Muscle of leg (tissue), 11 donors: Measurements from ENCODE around the gene F3. TPM values are rescaled to one million over a fixed set of nuclear protein-coding genes. Genes with fewer than 3 reads are reported as not detected.

Source experiments
- DNase-seq: peaks from one replicate; pipeline ENCODE4 v3.0.0; 2013
- H3K27ac ChIP-seq: one replicate; pipeline ENCODE4 v1.5.1; 2013; ENCODE audit warnings: mild to moderate bottlenecking, low read length, control low read depth
- H3K27me3 ChIP-seq: one replicate; pipeline ENCODE4 v1.6.1; 2013; ENCODE audit warnings: low read length; ENCODE audit not compliant: control insufficient read depth, insufficient read depth
- H3K36me3 ChIP-seq: one replicate; pipeline ENCODE4 v1.6.1; 2013; ENCODE audit warnings: low read length; ENCODE audit not compliant: control insufficient read depth, insufficient read depth
- H3K4me1 ChIP-seq: one replicate; pipeline ENCODE4 v1.6.1; 2013; ENCODE audit warnings: low read length; ENCODE audit not compliant: control insufficient read depth, insufficient read depth
- H3K4me3 ChIP-seq: one replicate; pipeline ENCODE4 v1.5.1; 2013; ENCODE audit warnings: low read length, control low read depth
- H3K9me3 ChIP-seq: replicated peaks from 2 replicates; pipeline ENCODE4 v1.6.1; 2013; ENCODE audit warnings: low read depth, low read length; ENCODE audit not compliant: control insufficient read depth
- WGBS: methylation state at CpG from one replicate; pipeline ENCODE4 v1.1.5; 2013; ENCODE audit warnings: missing lambda C conversion rate; ENCODE audit not compliant: insufficient coverage; 5-methylcytosine and 5-hydroxymethylcytosine counted together
- polyA plus RNA-seq, 8 donors: library from polyadenylated mRNA; unstranded; fragments of 120-200 nt; gene quantifications; one replicate each; pipeline versions ENCODE4 v1.2.1 to v1.2.3, GENCODE V29; 2013; ENCODE audit warnings: inconsistent platforms in 1 of 8, low replicate concordance in 1 of 8; ENCODE audit not compliant: insufficient read length in 8 of 8, insufficient read depth in 1 of 8
- total RNA-seq: library from RNA; stranded (reverse); fragments of 120-200 nt; gene quantifications from one replicate; pipeline ENCODE4 v1.2.4, GENCODE V29; 2013

Gene F3
- total and polyA plus RNA-seq, 9 donors: 1.6 to 6.0 (median 2.4) TPM

- Histone ChIP-seq H3K4me3 (no peak overlapping the region), H3K27ac (no peak overlapping the region), H3K4me1 (no peaks in the 10 kb centered on the region), H3K27me3 (no peaks in the 10 kb centered on the region), H3K36me3 (peaks cover 12% of the 10 kb centered on the region), H3K9me3 (no peaks in the 10 kb centered on the region)
- 100% methylated on average over 2 of the region's 2 CpGs for WGBS
- no peak for DNase-seq
Measured at GRCh38 chr1:94529416-94529815, 12.1 kb downstream of the F3 start.

GRCh38 chr1:94528826-94529225 is 12.7 kb downstream of the F3 start:
- Histone ChIP-seq H3K27me3 (no peaks in the 10 kb centered on the region), H3K4me3 (no peak overlapping the region), H3K27ac (no peak overlapping the region), H3K36me3 (peaks cover 12% of the 10 kb centered on the region), H3K4me1 (no peaks in the 10 kb centered on the region), H3K9me3 (no peaks in the 10 kb centered on the region)
- no peak for DNase-seq
- WGBS: no CpG with 5 or more reads among the region's 5 CpGs

GRCh38 chr1:94528299-94528698 is 13.3 kb downstream of the F3 start:
- Histone ChIP-seq H3K4me1 (no peaks in the 10 kb centered on the region), H3K4me3 (no peak overlapping the region), H3K36me3 (peaks cover 12% of the 10 kb centered on the region), H3K27me3 (no peaks in the 10 kb centered on the region), H3K27ac (no peak overlapping the region), H3K9me3 (no peaks in the 10 kb centered on the region)
- 83% methylated on average over 1 of the region's 1 CpG for WGBS
- no peak for DNase-seq

GRCh38 chr1:94527447-94528031 is 14.0 kb downstream of the F3 start:
- no CpG with 5 or more reads among the region's 1 CpG for WGBS
- Histone ChIP-seq H3K4me3 (no peak overlapping the region), H3K4me1 (no peaks in the 10 kb centered on the region), H3K36me3 (peaks cover 8% of the 10 kb centered on the region), H3K9me3 (no peaks in the 10 kb centered on the region), H3K27me3 (no peaks in the 10 kb centered on the region), H3K27ac (no peak overlapping the region)
- DNase-seq: no peak

GRCh38 chr1:94526152-94526980 is 15.2 kb downstream of the F3 start:
- Histone ChIP-seq H3K4me1 (no peaks in the 10 kb centered on the region), H3K9me3 (no peaks in the 10 kb centered on the region), H3K36me3 (peaks cover 6% of the 10 kb centered on the region), H3K27ac (no peak overlapping the region), H3K4me3 (no peak overlapping the region), H3K27me3 (no peaks in the 10 kb centered on the region)
- 81% methylated on average over 2 of the region's 7 CpGs for WGBS
- no peak for DNase-seq

GRCh38 chr1:94524531-94524930 is 17.0 kb downstream of the F3 start:
- DNase-seq: no peak
- Histone ChIP-seq H3K36me3 (peaks cover 3% of the 10 kb centered on the region), H3K27me3 (no peaks in the 10 kb centered on the region), H3K27ac (no peak overlapping the region), H3K4me1 (no peaks in the 10 kb centered on the region), H3K9me3 (no peaks in the 10 kb centered on the region), H3K4me3 (no peak overlapping the region)
- WGBS: 86% methylated on average over 4 of the region's 6 CpGs

GRCh38 chr1:94522304-94522703 is 19.3 kb downstream of the F3 start:
- Histone ChIP-seq H3K27ac (no peak overlapping the region), H3K36me3 (no peaks in the 10 kb centered on the region), H3K9me3 (no peaks in the 10 kb centered on the region), H3K4me1 (no peaks in the 10 kb centered on the region), H3K4me3 (no peak overlapping the region), H3K27me3 (no peaks in the 10 kb centered on the region)
- DNase-seq: peak; percentile 84
- no CpG with 5 or more reads among the region's 4 CpGs for WGBS

- H3K36me3 ChIP-seq: no peaks in the 10 kb centered on the region
- WGBS: no CpG with 5 or more reads among the region's 2 CpGs
Measured at GRCh38 chr1:94519351-94519750, 22.2 kb downstream of the F3 start.

GRCh38 chr1:94515296-94515947 is 26.1 kb downstream of the F3 start:
- no peaks in the 10 kb centered on the region for H3K27me3 ChIP-seq
- H3K4me1 ChIP-seq: no peaks in the 10 kb centered on the region
- 100% methylated on average over 1 of the region's 1 CpG for WGBS
- no peaks in the 10 kb centered on the region for H3K9me3 ChIP-seq
- H3K27ac ChIP-seq: no peak overlapping the region
- no peak overlapping the region for H3K4me3 ChIP-seq
- no peaks in the 10 kb centered on the region for H3K36me3 ChIP-seq
- no peak for DNase-seq

More at GRCh38 chr1:94519351-94519750, 22.2 kb downstream of the F3 start:
- Histone ChIP-seq H3K9me3 (no peaks in the 10 kb centered on the region), H3K27ac (no peak overlapping the region), H3K4me3 (no peak overlapping the region), H3K4me1 (no peaks in the 10 kb centered on the region), H3K27me3 (no peaks in the 10 kb centered on the region)
- no peak for DNase-seq

GRCh38 chr1:94514095-94514727 is 27.3 kb downstream of the F3 start:
- no peaks in the 10 kb centered on the region for H3K27me3 ChIP-seq
- peak; percentile 38 for DNase-seq
- H3K4me1 ChIP-seq: no peaks in the 10 kb centered on the region
- H3K27ac ChIP-seq: no peak overlapping the region
- no peak overlapping the region for H3K4me3 ChIP-seq
- H3K9me3 ChIP-seq: no peaks in the 10 kb centered on the region
- WGBS: no CpG with 5 or more reads among the region's 2 CpGs
- no peaks in the 10 kb centered on the region for H3K36me3 ChIP-seq
